HCT116 (cell line): ENCODE measurements around the gene NRAP. TPM values are rescaled to one million over a fixed set of nuclear protein-coding genes. Genes with fewer than 3 reads are reported as not detected.

ENCODE experiments used
- ATAC-seq: fragments of 200-7000 bp; cut with Tn5 transposase; 2 replicates; pipeline ENCODE4 v1.9.1; 2020; ENCODE audit warnings: mild to moderate bottlenecking, moderate library complexity
- BruUV-seq: library from RNA; stranded (reverse); fragments of 400-500 nt; replicated peaks from 2 replicates; lab custom pipeline; 2021; lab: Mats Ljungman, UMichigan
- CTCF ChIA-PET: fragments of 300-600 bp; sonication (Branson Sonifier 250); formaldehyde crosslinking; loops from one replicate; lab custom pipeline; 2021; ENCODE audit warnings: antibody characterized with exemption; lab: Charles Lee
- POLR2A ChIA-PET: fragments of 300-600, 350-600 bp; sonication (Branson Sonifier 250); formaldehyde crosslinking; loops from one replicate; lab custom pipeline; 2021; ENCODE audit warnings: antibody characterized with exemption; lab: Charles Lee
- RAD21 ChIA-PET, 2 experiments: fragments of 300-600 bp; sonication (Branson Sonifier 250); formaldehyde crosslinking; loops; one replicate each; lab custom pipeline; 2023; ENCODE audit warnings: low total read pairs in 2 of 2; ENCODE audit not compliant: uncharacterized antibody in 2 of 2, unreplicated experiment in 2 of 2, low non-redundant PET in 1 of 2; lab: Charles Lee
- DNase-seq: peaks from one replicate; pipeline ENCODE4 v3.0.0-alpha.2; 2010; ENCODE audit warnings: low read depth, low spot score
- H2AFZ ChIP-seq: fragments of 200-600 bp; shearing (Covaris generic), sonication (generic); 2 replicates; pipeline ENCODE4 v1.6.1; 2017; ENCODE audit warnings: low read depth, mixed run types, mixed read lengths, antibody characterized with exemption, low read length; ENCODE audit not compliant: poor library complexity, severe bottlenecking
- H3K27ac ChIP-seq: 2 replicates; pipeline ENCODE4 v1.5.1; 2012; ENCODE audit warnings: low read depth, low read length
- H3K27me3 ChIP-seq: fragments of 200-600 bp; sonication (generic); 2 replicates; pipeline ENCODE4 v1.6.1; 2016; ENCODE audit warnings: mixed run types, low read length, mixed read lengths; ENCODE audit not compliant: insufficient read depth
- H3K36me3 ChIP-seq, 2 experiments: fragments of 200-500 bp in 1 of 2; fragments of 200-600 bp in 1 of 2; sonication (Bioruptor generic) in 1 of 2; sonication (generic) in 1 of 2; 2 replicates each; pipeline versions ENCODE4 v1.5.1 to v1.6.1; 2014 to 2016; ENCODE audit warnings: low read length in 2 of 2, inconsistent platforms in 1 of 2, mixed read lengths in 1 of 2, mixed run types in 1 of 2; ENCODE audit not compliant: insufficient read depth in 2 of 2, control insufficient read depth in 1 of 2
- H3K4me1 ChIP-seq, 2 experiments: fragments of 200-600 bp in 1 of 2; sonication (generic) in 1 of 2; 2 replicates each; pipeline versions ENCODE4 v1.5.1 to v1.6.1; 2012 to 2017; ENCODE audit warnings: low read length in 2 of 2, inconsistent platforms in 1 of 2, mild to moderate bottlenecking in 1 of 2, mixed read lengths in 1 of 2, mixed run types in 1 of 2, moderate library complexity in 1 of 2; ENCODE audit not compliant: insufficient read depth in 2 of 2, control insufficient read depth in 1 of 2
- H3K4me2 ChIP-seq: fragments of 200-600 bp; sonication (generic); 2 replicates; pipeline ENCODE4 v1.6.1; 2017; ENCODE audit warnings: mixed run types, low read length, mixed read lengths
- H3K4me3 ChIP-seq, 2 experiments: fragments of 200-600 bp in 1 of 2; sonication (generic) in 1 of 2; replicated peaks in 1 of 2; 2 replicates each; pipeline ENCODE4 v1.5.1; 2011 to 2016; ENCODE audit warnings: low read length in 2 of 2, control low read depth in 1 of 2, low read depth in 1 of 2, mild to moderate bottlenecking in 1 of 2, mixed read lengths in 1 of 2, mixed run types in 1 of 2
- H3K79me2 ChIP-seq: fragments of 200-600 bp; sonication (generic); 2 replicates; pipeline ENCODE4 v1.6.1; 2017; ENCODE audit warnings: mild to moderate bottlenecking, mixed run types, low read length, moderate library complexity, mixed read lengths; ENCODE audit not compliant: insufficient read depth
- H3K9ac ChIP-seq: fragments of 200-600 bp; sonication (generic); 2 replicates; pipeline ENCODE4 v1.6.1; 2016; ENCODE audit warnings: low read length, mixed read lengths
- H3K9me2 ChIP-seq: fragments of 200-600 bp; sonication (generic), shearing (Covaris generic); 2 replicates; pipeline ENCODE4 v1.6.1; 2017; ENCODE audit warnings: mixed run types, mild to moderate bottlenecking, moderate library complexity; ENCODE audit not compliant: insufficient read depth
- H3K9me3 ChIP-seq, 2 experiments: fragments of 200-500 bp in 1 of 2; fragments of 200-600 bp in 1 of 2; sonication (Bioruptor generic) in 1 of 2; sonication (generic) in 1 of 2; 2 replicates each; pipeline ENCODE4 v1.6.1; 2014 to 2017; ENCODE audit warnings: low read length in 2 of 2, mixed read lengths in 2 of 2, inconsistent platforms in 1 of 2, low read depth in 1 of 2, mild to moderate bottlenecking in 1 of 2, mixed run types in 1 of 2, moderate library complexity in 1 of 2; ENCODE audit not compliant: control insufficient read depth in 1 of 2, insufficient read depth in 1 of 2
- H4K20me1 ChIP-seq: fragments of 200-600 bp; sonication (generic), shearing (Covaris generic); 2 replicates; pipeline ENCODE4 v1.6.1; 2017; ENCODE audit warnings: mixed run types, mild to moderate bottlenecking, moderate library complexity; ENCODE audit not compliant: insufficient read depth
- CBX3 ChIP-seq: IDR thresholded peaks from 2 replicates; pipeline ENCODE4 v1.6.1; 2012; ENCODE audit warnings: low read depth
- CEBPB ChIP-seq: IDR thresholded peaks from 2 replicates; pipeline ENCODE4 v1.6.1; 2012; ENCODE audit warnings: low read depth
- EZH2 ChIP-seq: fragments of 200-600 bp; sonication (generic); IDR thresholded peaks from 2 replicates; pipeline ENCODE4 v1.6.1; 2017; ENCODE audit warnings: antibody characterized with exemption, mixed run types
- POLR2A ChIP-seq: IDR thresholded peaks from 2 replicates; pipeline ENCODE4 v1.7.0; 2011; ENCODE audit warnings: borderline replicate concordance; ENCODE audit not compliant: insufficient read depth, insufficient read length; ENCODE audit errors: extremely low read depth
- POLR2AphosphoS5 ChIP-seq: IDR thresholded peaks from 2 replicates; pipeline ENCODE4 v1.6.1; 2011; ENCODE audit warnings: mild to moderate bottlenecking, low read depth, low read length, moderate library complexity
- ZFX ChIP-seq: fragments of 450-650 bp; IDR thresholded peaks from 2 replicates; pipeline ENCODE4 v1.6.1; 2017
- ZNF274 ChIP-seq: fragments of 200-500 bp; sonication (Bioruptor generic); IDR thresholded peaks from 2 replicates; pipeline ENCODE4 v1.6.1; 2014; ENCODE audit warnings: mild to moderate bottlenecking, low read depth, low read length, inconsistent platforms
- intact Hi-C: fragments of 100-400 bp; cut with micrococcal nuclease; formaldehyde crosslinking; loops from 2 replicates; pipeline ENCODE4 v1.10.0; 2022
- total RNA-seq: library from RNA; stranded (reverse); gene quantifications from one replicate; pipeline ENCODE4 v1.2.1, GENCODE V29; 2021; ENCODE audit not compliant: unreplicated experiment
- TF ChIP-seq, protein P1 (sequence below): IDR thresholded peaks from 2 replicates; pipeline ENCODE4 v1.6.1; 2012

Gene NRAP
- total RNA-seq, 1 experiment from 2014 or later = not detected

DNA sequence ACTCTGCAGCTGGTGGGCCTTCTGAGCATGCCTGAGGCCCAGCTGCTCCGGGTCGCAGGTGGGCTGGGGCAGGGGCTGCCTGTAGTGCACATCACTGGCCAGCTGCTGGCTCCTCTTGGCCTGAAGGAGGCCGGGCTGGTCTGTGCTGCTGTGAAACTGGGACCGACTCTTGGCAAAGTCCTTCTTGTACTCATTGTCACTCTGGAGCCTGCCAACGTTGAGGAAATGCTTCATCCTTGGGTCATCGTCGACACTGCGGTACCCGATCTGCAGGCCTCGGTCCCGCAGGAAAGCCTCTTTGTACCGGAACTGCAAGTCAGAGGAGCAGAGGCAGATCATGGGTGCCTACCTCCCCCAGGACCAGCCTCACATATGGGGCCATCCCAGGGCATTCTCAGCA lies 73.3 kb downstream of the NRAP start:
- POLR2A ChIA-PET = no interaction called here
- Histone ChIP-seq H3K9ac (no peak overlapping the region), H3K4me2 (no peak overlapping the region), H3K27ac (no peak overlapping the region), H3K36me3 (no peaks in the 10 kb centered on the region), H3K27me3 (peaks cover 27% of the 10 kb centered on the region; the same call in 1 of the 2 replicates), H2AFZ (no peak overlapping the region), H3K79me2 (no peaks in the 10 kb centered on the region), H3K9me3 (no peaks in the 10 kb centered on the region), H4K20me1 (no peaks in the 10 kb centered on the region), H3K9me2 (no peaks in the 10 kb centered on the region), H3K4me3 (no peak overlapping the region), H3K4me1 (peaks cover 6 to 10% of the 10 kb centered on the region in 2 experiments; a peak in 3 of 4 replicates)
- ATAC-seq = no peak
- no TSS peak for BruUV-seq
- DNase-seq = no peak
- RAD21 ChIA-PET = no interaction called here
- CTCF ChIA-PET = no interaction called here
- TF ChIP-seq ZNF274 (no peak), CEBPB (no peak), POLR2AphosphoS5 (no peak), ZFX (no peak)
- TF ChIP-seq, protein P1, sequence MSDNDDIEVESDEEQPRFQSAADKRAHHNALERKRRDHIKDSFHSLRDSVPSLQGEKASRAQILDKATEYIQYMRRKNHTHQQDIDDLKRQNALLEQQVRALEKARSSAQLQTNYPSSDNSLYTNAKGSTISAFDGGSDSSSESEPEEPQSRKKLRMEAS = no peak
- intact Hi-C loops = no loop called here

DNA sequence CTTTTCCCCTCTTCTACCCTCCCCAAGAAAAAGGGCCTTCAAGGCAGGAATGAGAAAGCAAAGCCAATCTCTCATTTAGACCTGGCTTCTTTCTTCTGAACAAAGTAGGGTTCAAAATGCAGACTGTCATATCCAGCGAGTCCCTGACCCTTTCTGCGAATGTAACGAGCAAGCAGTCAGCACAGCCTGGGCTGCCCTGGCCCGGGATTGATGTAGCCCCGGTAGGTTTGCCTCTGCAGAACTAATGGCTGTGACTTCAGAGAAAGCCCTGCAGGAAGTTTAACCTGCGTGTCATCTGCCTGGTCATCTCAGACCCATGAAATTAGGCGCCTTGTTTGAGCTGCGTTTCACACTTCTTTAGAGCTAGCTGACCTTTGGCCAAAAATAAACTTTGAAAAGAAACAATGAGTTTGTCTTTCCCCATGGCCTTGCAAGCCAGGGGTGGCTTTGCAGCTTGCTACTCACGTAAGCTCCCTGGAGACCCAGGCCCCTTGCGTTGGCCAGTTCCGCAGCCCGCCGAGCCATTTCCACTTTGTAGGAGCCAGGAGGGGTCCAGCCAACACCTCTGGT lies 74.6 kb downstream of the NRAP start:
- Histone ChIP-seq H3K9me2 (no peaks in the 10 kb centered on the region), H3K9me3 (no peaks in the 10 kb centered on the region), H3K4me3 (no peak overlapping the region), H3K27ac (no peak overlapping the region), H3K79me2 (no peaks in the 10 kb centered on the region), H2AFZ (no peak overlapping the region), H3K36me3 (no peaks in the 10 kb centered on the region), H4K20me1 (no peaks in the 10 kb centered on the region), H3K4me1 (peaks cover 6 to 11% of the 10 kb centered on the region in 2 experiments; a peak in 3 of 4 replicates), H3K4me2 (no peak overlapping the region), H3K9ac (no peak overlapping the region), H3K27me3 (peaks cover 17% of the 10 kb centered on the region; the same call in 1 of the 2 replicates)
- ChIA-PET RAD21 (no interaction called here), CTCF (no interaction called here), POLR2A (no interaction called here)
- DNase-seq = no peak
- no TSS peak for BruUV-seq
- intact Hi-C loops = no loop called here
- TF ChIP-seq ZFX = no peak
- TF ChIP-seq, protein P1 = no peak
- no peak for TF ChIP-seq POLR2A
- TF ChIP-seq CBX3 = no peak
- TF ChIP-seq EZH2 = no peak
- no peak for ATAC-seq
